ENCODE data around the gene ROCK2. TPM values are rescaled to one million over a fixed set of nuclear protein-coding genes. Genes with fewer than 3 reads are reported as not detected.
"Not testable (repeated sequence)": the region's sequence is repeated elsewhere in the genome, so short reads cannot be mapped to it uniquely, and the experiment has no call there.

The ROCK2 gene
- total RNA-seq, 1 donor from 2014 or later = 50.7 TPM

DNA sequence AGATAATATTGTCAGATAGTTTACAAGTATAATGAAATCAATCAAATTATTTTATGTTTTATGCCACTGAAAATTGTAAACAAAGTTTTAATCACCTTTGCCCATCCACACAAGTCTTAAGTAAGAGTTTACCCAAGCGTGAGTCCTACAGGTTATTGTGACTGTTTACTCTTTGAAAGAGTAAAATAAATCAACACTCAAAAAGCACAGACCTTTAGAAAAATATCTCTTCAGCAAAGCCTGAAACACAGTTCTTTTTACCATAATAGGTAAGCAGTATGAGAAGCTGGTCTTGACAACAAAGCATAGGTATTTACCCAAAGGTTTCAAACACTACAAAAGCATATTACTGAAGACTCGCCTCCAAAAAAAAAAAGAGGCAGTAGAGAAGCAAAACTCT lies 3.7 kb downstream of the ROCK2 start:
- DNase-seq (ENCODE audit: low read depth) = peak; percentile 13

DNA sequence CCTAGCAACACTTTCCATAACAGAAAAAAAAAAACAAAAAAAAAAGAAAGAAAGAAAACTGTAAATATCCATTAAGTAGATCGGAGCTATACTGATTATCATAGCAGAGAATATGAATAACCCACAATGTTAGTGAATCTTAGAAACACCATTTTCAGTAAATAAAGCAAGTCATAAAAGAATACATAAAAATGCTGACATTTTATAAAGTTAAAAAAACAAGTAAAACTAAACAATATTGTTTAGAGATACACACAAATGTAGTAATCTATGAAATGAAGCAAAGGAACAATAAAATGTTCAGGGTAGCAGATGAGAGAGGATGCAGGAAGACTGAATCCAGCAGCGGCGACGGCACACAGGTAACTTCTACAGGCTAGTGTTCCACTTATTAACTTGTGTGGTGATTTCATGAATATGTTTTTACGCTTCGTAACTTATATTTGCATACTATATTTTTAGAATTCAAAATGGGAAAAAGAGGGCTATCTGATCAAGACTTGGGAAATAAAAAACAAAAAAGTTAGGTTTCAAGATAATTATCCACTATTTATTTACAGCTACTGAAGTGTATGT lies 4.8 kb downstream of the ROCK2 start:
- DNase-seq (ENCODE audit: low read depth) = no peak

DNA sequence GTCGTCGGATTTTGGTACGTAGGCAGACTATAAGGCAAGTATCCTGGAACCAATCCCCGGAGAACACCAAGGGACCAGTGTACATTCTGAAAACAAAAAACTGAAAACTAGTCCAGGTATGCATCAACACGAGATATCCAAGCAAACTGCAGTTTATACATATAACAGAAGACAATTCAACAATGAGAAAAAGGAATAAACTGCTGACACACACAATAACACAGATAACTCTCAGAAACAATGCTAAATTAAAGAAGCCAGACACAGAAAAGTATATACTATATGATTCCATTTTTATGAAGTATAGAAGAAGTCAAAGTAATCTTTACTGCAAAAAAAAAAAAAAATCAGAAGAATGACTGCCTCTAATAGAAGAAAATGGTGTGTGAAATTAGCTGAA lies 5.9 kb downstream of the ROCK2 start:
- DNase-seq (ENCODE audit: low read depth) = no peak

DNA sequence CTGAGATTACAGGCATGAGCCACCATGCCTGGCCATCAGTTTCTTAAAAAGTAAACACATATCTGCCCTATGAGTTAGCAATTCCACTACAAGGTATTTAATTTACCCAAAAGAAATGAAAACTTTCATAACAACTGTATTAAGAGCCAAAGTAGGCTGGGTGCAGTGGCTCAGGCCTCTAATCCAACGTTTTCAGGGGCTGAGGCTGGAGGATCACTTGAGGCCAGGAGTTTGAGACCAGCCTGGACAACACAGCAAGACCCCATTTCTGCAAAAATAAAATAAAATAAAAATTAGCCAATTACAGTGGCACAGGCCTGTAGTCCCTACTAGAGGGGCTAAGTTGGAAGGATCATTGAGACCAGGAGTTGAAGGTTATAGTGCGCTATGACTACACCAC lies 6.5 kb downstream of the ROCK2 start:
- DNase-seq (ENCODE audit: low read depth) = no peak

DNA sequence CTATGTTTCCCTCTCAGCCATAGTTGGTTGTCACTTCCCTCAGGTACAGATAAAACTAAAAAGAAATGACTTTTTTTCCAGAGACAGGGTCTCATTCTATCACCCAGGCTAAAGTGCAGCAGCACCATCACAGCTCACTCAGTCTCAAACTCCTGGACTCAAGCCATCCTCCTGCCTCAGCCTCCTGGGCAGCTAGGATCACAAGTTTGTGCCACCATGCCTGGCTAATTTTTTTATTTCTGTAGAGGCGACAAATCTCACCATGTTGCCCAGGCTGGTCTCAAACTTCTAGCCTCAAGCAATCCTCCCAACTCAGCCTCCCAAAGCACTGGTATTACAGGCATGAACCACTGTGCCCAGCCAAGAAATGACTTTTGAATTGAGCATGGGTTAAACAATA lies 8.2 kb downstream of the ROCK2 start:
- no peak for DNase-seq (ENCODE audit: low read depth)

DNA sequence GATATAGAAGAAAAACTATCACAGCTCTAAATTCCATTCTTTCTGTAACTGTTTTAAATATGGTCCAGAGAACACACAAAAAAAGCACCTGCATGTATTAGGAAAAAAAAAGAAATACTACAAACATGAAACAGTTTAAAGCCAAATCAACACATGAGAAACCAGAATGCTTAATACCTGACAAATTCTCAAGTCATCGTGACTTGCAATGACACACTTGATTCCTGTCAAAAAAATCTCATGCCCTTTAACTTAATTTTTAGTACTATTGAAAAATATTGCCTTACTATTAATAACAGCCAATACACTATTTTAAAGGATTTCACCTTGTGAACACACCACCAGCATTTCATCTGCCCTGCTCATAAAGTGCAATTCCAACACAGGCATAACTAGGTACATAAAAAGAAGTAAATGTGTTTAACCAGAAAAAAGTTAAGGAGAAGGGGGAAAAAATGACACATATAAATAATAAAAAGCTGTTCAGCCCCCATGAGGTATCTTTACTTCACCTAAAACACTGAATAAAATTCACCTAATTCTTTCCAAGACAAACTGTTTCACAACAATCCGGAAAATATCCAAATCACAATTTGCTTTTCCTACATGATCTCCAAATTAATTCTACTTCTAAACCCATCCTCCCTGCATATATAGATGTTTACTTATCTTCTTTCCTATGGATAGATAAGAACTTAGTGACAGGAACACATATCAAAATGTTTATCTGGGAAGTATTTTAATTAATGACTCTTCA lies 10.8 kb downstream of the ROCK2 start:
- no peak for DNase-seq (ENCODE audit: low read depth)

DNA sequence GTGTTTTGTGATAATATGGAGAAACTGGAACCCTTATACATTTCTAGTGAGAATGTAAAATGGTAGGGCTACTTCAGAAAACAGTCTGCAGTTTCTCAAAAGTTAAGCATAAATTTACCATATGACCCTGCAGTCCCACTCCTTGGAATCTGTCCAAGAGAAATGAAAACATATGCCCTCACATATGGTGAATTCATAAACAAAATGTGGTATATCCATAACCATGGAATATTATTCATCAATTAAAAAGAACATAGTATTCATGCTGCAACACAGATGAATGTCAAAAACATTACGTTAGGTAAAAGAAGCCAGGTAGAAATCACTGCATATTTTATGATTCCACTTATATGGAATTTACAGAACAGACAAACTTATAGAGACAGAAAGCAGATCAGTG lies 11.8 kb downstream of the ROCK2 start:
- no peak for DNase-seq (ENCODE audit: low read depth)

DNA sequence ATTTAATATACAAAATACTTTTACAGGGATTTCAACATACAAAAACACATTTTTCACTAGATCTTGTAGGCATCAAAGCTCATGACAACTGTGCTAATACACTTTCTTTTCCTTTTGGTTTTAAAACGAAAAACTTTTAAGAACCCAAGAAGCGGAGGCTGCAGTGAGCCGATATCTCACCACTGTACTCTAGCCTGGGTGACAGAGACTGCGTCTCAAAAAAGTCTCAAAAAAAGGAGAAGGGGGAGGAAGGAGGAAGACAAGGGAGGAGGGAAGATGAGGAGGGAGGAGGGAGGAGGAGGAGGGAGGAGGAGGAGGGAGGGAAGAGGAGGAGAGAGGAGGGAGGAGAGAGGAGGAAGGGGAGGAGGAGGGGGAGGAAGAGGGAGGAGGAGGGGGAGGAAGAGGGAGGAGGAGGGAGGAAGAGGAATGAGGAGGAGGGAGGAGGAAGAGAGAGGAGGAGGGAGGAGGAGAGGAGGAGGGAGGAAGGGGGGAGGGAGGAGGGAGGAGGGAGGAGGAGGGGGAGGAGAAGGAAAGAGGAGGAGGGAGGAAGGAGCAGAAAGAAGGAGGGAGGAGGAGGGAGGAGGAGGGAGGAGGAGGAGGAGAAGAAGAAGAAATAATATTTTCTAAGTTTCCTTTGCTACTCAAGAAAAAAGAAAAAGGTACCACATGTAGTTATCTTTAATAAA lies 13.8 kb downstream of the ROCK2 start:
- no peak for DNase-seq (ENCODE audit: low read depth)

DNA sequence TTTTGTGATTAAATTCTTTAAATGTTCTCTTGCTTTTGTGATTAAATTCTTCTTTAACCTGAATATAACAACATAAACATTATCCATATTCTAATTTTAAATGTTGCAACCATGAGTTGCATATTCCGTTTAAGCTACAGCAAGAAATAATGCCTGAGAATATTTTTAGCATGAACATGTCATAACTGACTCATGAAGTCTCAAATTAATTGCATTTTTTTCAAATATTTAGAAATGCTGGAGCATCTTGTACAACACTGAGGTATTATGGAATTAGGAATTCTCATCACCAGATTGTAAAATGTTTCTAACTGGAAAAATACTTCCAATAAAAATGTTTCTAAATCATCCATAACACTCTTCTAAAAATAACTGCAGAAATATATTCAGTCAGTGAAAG lies 14.7 kb downstream of the ROCK2 start:
- no peak for DNase-seq (ENCODE audit: low read depth)

DNA sequence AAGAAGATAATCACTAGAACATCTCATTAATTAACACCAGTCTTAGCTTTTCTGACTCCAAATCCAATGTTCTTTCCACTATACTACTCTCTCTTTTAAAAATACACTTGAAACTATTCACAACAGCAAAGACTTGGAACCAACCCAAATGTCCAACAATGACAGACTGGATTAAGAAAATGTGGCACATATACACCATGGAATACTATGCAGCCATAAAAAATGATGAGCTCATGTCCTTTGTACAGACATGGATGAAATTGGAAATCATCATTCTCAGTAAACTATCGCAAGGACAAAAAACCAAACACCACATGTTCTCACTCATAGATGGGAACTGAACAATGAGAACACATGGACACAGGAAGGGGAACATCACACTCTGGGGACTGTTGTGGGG lies 15.9 kb downstream of the ROCK2 start:
- not testable (repeated sequence) for DNase-seq (ENCODE audit: low read depth)

DNA sequence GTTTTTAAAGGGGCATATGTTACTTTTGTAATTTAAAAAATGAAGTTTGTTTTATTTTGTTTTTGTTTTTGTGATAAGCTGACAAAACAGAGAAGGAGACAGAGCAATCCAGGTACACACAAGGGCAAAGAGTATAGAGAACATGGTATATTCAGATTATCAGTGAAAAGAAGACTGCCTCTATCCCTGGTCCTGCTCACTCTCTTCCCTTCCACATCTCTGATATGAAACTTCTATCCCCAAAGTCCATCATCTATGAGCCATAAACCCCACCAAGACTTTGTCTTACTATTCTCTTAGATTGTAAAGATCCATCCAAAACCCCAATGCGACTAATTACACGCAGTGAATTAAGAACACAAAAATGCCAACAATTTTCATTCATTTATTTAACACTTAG lies 16.6 kb downstream of the ROCK2 start:
- no peak for DNase-seq (ENCODE audit: low read depth)

DNA sequence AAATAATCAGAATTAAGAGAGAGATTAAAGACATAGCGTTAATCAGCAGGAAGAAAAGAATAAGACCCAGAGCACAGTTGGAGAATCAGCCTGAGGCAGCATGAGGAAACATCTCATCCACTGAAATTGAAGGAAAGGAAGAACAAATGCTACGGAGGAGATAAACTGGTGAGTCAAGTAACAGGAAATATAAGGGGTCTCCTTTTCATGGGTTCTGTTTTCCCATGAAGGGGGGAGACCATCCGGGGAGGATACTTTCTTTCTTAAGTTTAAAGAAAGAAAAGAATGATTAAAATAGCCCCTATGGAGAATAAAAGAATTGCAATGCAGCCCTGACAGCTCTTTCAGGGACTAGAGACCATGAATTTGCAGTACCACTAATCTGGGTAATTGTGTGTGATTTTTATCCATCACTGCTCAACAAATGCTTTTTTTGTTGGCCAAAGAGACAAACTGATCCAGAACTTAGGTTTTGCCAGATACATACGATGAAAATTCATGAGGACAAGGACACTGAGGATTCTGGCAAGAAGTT lies 17.7 kb downstream of the ROCK2 start:
- no peak for DNase-seq (ENCODE audit: low read depth)

DNA sequence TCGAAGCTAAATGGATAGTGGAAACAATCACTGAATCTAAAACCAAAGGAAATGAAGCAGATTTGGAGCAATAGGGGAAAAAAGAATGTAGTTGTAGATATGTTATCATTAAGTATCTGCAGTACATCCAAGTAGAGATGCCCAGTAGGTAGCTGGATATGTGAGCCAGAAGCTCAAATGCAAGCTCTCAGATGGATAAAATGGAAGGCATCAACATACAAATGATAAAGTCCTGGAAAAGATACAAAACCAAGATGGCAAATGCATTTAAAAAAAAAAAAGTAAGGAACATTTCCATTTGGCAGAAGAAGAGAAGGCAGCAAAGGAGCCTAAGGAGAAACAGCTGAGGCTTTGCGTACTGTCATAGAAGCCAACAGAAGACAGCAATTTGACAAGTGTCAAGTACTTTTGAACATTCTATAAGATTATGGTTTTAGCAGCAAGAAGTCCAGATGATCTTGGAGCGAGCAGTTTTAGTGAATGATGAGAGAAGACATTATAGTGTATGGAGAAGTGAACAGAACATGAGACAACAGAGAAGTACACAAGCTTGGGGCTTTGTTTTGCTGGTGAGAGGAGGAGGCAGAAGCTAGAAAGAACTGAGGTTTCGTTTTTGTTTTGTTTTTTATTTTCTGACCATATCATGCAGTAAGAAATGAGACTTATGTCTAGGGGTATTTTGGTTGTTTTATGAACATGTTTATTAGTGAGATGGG lies 18.3 kb downstream of the ROCK2 start:
- no peak for DNase-seq (ENCODE audit: low read depth)

DNA sequence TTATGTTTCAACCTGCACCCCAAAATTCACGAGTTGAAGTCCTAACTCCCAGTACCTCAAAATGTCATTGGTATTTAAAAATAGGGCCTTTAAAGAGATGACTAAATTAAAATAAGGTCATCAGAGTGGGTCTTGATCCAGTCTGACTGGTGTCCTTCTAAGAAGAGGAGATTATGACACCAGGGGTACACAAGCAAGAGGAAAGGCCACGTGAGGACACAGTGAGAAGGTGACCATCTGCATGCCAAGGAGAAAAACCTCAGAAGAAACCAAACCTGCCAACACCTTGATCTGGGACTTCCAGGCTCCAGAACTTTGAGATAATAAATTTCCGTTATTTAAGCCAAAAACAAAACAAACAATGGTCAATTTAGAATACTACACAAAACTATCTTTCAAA lies 22.6 kb downstream of the ROCK2 start:
- no peak for DNase-seq (ENCODE audit: low read depth)

DNA sequence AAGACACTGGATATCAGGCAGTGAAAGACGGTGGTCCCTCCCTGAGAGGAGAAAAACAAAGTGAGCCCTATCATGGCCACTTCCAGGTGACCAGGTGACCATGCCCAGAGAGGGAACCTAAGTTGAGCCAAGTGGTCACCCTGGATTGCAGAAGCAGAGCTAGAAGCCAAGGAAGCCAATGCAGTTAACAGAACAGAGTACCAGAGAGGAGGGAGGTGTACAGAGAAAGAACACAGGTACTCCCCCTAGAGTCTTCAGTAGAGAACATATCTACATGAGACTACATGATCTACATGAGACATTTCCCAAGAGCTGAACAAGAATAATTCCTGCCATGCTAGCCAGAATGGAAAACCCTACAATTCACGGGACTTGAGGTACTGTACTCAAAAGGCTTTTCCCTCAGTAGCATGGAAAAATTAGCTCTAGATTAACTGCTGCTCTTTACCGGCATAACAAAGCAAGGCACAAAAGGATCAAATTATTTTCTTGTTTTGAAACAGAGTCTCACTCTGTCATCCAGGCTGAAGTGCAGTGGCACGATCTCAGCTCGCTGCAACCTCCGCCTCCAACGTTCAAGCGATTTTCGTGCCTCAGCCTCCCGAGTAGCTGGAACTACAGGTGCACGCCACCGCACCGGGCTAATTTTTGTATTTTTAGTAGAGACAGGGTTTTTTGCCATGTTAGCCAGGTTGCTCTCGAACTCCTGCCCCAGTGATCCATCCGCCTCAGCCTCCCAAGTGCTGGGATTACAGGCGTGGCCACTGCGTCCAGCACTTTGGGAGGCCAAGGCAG lies 23.5 kb downstream of the ROCK2 start:
- DNase-seq (ENCODE audit: low read depth) = no peak

DNA sequence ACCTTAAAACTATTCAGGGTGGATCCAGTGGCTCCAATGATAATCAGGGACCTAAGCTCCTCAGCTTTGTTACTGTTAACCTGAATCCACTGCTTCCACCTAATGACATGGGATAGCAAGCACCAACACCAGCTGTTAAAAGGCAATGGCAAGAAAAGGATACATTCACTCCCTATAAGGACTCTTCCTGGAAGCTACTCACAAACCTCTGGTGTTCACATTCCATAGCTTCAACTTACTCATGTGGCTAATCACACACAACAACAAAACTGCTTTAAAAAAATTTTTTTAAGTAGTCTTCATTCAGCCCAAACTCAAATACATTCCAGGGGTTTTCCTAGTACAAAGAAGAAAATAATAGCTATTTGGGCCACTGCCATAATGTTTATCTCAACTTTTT lies 24.5 kb downstream of the ROCK2 start:
- no peak for DNase-seq (ENCODE audit: low read depth)

DNA sequence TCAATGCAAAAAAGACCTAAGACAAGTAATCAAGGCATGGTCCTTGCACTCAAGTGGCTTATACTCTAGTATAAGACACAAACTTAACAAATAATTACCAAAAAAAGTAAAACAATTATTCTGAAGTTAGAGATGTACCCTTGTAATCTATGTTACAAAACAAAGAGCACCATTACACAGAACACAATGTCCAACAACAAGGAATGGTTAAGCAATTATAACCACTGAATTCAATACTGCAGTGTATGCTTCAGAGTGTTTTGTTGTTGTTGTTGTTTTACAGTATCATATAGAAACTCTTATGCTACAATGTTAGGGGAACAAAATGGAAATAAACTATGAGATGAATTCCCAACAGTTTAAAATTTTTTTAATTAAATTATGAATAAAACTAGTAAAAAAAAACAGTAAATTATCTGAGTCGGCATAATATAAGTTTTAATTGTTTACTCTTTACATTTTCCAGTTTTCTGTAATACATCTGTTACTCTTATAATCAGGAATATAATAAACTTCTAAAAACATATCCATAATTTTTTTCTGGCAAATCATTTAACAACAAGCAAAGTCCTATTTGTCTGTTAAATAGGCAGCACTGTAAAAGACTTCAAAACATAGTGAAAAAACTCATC lies 29.2 kb downstream of the ROCK2 start:
- no peak for DNase-seq (ENCODE audit: low read depth)

DNA sequence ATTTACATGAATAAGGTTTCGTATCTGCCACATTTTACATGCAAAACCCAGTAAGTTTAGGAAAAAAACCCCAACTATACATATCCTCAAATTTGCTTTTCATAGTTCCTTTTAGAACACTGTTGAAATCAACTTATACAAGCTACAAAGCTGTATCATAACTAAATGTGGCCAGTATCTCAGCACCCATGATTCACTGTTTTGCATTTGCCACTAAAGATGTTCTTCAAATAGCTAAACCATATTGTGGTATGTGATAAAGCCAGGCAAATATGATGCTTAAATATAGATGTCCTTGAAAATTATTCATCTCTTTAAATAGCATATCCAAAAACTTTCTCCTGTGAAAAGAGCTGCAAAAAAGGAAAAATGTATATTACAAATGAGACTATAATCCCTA lies 29.9 kb downstream of the ROCK2 start:
- no peak for DNase-seq (ENCODE audit: low read depth)

DNA sequence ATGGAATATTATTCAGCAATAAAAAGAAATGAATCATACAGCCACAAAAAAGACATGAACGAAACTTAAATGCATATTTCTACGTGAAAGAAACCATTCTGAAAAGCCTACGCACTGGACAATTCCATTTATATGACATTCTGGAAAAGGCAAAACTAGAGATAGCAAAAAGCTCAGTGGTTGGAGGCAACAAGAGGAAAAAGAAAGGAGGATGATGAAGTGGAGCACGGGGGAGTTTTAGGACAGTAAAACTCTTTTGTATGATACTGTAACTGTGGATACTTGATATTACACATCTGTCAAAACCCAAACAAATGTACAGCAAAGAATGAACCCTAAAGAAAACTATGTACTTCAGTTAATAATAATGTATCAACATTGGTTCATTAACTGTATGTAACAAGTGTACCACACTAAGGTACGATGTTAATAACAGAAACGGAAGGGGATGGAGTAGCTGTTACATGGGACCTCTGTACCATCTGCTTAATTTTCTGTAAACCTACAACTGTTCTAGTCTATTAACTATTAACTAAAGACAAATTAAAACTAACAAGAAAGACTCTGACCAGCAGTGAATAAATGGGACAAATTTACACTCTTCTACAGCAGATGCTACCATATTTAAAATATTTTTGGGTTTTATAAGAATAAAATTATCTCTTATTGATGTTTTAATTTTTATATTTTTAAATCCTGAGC lies 31.5 kb downstream of the ROCK2 start:
- DNase-seq (ENCODE audit: low read depth) = no peak

DNA sequence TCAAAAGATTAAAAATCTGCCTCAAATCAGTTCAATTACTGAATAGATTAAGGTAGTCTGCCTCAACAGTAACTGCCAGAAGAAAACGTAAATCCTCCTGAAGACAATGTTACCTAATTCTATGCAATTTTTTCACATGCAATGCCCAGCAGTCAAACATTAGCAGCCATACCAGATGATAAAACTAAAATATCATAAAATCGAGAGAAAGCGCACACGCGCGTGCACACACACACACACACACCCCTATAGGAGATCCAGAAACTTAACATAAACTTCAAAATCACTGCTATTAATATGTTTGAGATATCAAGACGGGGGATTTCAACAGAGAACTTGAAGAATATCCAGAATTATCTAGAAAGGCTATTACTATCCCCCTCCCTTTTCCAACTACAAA lies 32.9 kb downstream of the ROCK2 start:
- DNase-seq (ENCODE audit: low read depth) = no peak

All from renal cortical epithelial cell (primary cell).